Stimulated activated CD8-positive, alpha-beta memory T cell treated with anti-CD3 and anti-CD28 coated beads, Interleukin-15, amount 100 ng/mL, for 4 hours (primary cell): ENCODE data around the gene FSTL4.

ENCODE experiments used
- DNase-seq, 2 donors: peaks; one replicate each; pipeline ENCODE4 v3.0.0-alpha.2; 2020; ENCODE audit warnings: low read depth in 2 of 2

FSTL4 gene

GRCh38 chr5:133294380-133294779, 318.0 kb downstream of the FSTL4 start:
- DNase-seq: no peak

DNA sequence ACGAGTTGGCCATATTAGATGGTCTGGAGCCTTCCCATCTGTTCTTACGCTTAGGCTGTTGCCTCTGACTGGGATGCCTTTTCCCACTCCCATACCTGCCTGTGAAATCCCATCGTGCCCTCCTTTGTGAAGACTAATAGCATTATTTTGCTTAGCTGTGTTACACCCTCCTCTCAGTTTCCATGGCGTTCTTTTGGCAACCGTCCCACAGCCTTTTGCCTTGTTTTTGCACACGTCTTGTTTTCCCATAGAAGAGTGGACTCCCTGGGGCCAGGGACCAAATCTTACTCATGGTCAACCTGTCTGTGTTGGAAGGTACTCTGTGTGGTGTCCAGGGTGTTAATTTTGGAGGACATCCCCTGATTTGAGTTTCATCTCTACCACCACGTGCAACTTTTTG, 318.4 kb downstream of the FSTL4 start:
- DNase-seq: no peak

GRCh38 chr5:133292300-133292699, 320.0 kb downstream of the FSTL4 start:
- no peak for DNase-seq

GRCh38 chr5:133291524-133291923, 320.8 kb downstream of the FSTL4 start:
- DNase-seq: no peak

DNA sequence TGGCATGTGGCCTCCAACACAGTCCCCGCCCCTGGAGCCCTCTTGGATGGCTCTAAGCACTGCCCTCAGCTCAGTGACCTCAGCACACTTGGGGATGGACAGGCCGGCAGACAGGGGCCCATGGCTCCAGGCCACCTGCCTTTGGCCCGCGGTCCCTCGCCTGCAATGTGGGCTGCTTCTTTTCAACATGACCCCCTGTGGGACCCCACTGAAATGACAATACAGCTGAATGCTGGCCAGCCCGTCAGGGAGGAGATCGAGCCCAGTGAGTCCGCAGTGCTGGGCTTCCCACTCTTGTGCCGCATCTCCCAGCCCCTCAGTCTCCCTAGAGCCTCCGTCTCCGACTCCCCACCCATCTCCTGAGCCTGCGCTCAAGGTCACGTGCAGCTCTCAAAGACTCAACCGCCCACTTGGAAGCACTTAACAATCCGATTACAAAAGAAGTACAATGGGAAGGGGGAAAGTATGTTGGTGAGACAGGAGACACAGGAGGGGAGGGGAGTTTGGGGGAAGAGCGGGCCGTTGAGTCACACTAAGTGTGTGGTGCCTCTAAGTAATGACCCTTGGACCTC, 321.6 kb downstream of the FSTL4 start:
- no peak for DNase-seq

DNA sequence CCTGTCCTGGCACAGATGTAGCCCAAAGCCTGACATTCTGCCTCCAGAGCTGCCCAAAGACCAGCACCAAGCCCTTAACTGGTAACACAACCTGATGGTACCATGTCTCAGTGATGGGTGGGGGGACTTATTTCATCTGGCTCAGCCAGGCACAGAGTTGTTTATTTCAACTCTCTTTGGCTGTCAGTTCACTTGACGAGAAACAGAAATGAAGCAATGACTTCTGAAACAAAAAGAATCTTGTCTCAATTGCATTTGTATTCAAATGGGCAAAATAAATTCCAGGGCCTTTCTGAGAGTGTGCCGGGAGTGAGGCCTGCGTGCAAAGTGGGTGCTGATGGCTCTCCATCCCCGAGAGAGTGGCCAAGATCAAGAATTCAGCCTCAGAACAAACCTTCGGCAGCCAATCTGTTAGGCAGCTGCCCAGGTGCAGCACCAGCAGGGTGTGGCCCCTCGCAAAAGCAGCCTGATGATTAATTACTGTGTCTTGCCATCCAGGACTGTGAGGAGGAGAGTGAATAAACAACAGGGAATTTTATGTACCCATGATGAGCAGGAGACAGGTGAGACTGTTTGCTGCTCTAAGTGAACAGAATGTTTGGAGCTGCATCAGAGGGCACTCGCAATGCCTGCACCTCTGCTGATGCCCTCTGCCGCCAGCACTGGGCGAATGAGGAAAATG, 322.5 kb downstream of the FSTL4 start:
- no peak for DNase-seq

- no peak for DNase-seq
Measured at GRCh38 chr5:133287500-133287899, 324.8 kb downstream of the FSTL4 start.

DNA sequence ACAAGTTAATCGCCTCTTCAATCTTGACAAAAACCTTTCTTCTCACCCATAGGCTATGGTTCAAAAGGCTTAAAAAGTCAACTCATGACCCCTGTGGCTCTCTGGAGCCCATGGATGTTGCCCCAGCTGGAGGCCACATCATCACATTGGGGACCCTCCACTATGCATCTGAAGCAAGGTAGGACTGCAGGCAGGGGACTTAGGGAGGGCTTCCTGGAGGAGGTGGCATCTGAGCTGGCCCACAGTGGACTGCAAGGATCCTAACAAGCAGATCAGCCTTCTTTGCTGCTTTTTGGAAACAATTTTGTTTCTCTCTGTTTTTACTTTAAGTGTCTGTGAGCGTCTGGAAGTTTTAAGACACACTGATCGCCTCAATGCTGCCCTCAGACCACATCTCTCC, 325.9 kb downstream of the FSTL4 start:
- no peak for DNase-seq

GRCh38 chr5:133285583-133286021, 326.7 kb downstream of the FSTL4 start:
- DNase-seq: no peak

DNA sequence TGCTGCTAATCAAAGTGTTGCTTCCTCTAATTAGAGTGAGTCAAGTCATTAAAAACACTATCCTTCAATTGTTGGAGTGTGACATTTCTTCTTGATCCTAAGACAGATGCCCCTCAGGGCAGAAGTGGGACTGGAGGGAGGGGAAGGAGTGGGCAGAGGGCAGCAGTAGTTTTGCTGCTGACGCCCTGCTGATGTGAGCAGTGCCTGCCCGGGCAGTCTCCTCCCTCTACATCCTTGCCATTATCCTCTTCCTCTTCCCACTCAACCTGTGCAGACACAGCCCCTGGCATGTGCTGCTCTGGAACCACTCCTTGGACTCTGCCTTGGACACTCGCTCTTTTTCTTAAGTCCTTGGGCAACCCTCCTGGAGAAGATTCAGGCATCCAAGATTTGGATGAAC, 328.0 kb downstream of the FSTL4 start:
- no peak for DNase-seq

GRCh38 chr5:133278317-133278716, 334.0 kb downstream of the FSTL4 start:
- DNase-seq: no peak

GRCh38 chr5:133277744-133278143, 334.6 kb downstream of the FSTL4 start:
- DNase-seq: no peak

GRCh38 chr5:133276171-133276570, 336.2 kb downstream of the FSTL4 start:
- DNase-seq: no peak

- no peak for DNase-seq
Measured at GRCh38 chr5:133275631-133276030, 336.7 kb downstream of the FSTL4 start.

GRCh38 chr5:133274597-133274935, 337.8 kb downstream of the FSTL4 start:
- no peak for DNase-seq

DNA sequence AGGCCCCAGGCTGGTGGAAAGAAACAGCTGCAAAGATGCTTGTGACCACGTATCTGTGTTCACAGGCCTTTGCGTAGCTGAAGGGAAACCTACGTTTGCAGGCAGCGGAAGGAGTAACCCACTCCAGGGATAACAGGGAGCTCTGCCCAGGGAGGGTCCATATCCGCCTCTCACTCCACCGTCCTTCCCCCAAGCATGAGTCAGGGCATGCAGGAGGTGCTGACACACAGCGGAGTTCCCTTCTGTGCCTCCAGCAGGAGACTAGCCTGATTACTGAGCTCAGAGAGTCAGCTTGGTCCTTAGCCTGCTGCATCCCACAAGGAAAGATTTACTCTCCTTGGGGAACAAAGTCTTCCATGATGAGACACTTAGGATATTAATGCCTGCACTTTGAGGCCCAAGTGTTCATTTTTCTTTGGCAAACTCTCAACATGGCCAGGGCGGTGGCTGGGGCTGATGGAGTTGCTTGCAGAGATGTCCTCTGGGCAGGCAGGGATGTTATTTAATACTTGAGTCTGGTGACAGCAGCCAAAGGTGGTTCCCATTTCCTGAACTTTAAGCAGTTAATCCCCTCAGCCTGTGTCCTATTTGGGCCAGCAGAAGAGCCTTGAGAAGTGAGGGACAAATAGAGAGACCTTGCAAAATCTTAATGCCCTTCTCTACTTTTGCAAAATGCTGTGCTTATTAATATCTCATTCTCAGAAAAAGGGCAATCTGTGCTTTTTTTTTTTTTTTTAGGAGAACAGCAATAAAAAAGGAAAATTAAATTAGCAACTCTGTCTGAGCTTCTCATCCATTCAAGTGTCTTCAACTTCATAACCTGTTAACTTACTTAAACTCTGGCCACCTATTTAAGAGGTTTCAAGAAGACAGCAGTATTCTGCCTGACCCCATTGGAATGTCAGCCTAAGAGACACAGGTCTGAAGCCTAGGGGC, 338.4 kb downstream of the FSTL4 start:
- no peak for DNase-seq

- no peak for DNase-seq
Measured at GRCh38 chr5:133272345-133272744, 340.0 kb downstream of the FSTL4 start.

GRCh38 chr5:133271606-133272005, 340.7 kb downstream of the FSTL4 start:
- no peak for DNase-seq

GRCh38 chr5:133269691-133270090, 342.6 kb downstream of the FSTL4 start:
- no peak for DNase-seq

- DNase-seq: no peak
Measured at GRCh38 chr5:133267601-133268000, 344.7 kb downstream of the FSTL4 start.

- DNase-seq: no peak
Measured at GRCh38 chr5:133266966-133267365, 345.4 kb downstream of the FSTL4 start.

GRCh38 chr5:133266527-133266878, 345.8 kb downstream of the FSTL4 start:
- DNase-seq: no peak
